ENCODE results near the gene RABEPK.

DNA sequence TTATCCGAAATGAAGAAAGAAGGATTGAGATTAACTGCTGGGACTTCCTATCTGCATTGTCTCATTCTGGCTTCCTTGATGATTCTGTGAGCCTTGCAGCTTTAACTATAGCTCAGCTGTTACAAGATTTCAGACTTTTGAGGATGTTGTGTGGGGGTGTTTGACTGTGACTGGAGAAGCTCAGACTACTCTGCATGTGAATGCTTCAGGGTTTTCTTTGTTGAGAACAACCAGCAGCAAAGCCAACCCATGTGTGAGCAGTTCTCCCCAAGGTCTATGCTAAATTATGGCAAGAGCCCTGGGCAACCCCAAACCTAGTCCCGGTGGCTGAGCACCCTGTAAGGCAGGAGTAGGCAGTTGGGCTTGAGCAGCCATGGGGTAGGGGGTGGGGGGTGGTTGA lies 48.6 kb upstream of the RABEPK start:
- TF ChIP-seq, protein P1, sequence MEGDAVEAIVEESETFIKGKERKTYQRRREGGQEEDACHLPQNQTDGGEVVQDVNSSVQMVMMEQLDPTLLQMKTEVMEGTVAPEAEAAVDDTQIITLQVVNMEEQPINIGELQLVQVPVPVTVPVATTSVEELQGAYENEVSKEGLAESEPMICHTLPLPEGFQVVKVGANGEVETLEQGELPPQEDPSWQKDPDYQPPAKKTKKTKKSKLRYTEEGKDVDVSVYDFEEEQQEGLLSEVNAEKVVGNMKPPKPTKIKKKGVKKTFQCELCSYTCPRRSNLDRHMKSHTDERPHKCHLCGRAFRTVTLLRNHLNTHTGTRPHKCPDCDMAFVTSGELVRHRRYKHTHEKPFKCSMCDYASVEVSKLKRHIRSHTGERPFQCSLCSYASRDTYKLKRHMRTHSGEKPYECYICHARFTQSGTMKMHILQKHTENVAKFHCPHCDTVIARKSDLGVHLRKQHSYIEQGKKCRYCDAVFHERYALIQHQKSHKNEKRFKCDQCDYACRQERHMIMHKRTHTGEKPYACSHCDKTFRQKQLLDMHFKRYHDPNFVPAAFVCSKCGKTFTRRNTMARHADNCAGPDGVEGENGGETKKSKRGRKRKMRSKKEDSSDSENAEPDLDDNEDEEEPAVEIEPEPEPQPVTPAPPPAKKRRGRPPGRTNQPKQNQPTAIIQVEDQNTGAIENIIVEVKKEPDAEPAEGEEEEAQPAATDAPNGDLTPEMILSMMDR (IDR thresholded peaks at IDR 0.05) = no peak
- TF ChIP-seq POLR2AphosphoS5 (IDR thresholded peaks at IDR 0.05) = no peak

All from suprapubic skin (tissue), 3 donors.